HepG2 (cell line): ENCODE measurements around the gene HTR4. TPM values are rescaled to one million over a fixed set of nuclear protein-coding genes. Genes with fewer than 3 reads are reported as not detected.

Source experiments
- ATAC-seq: fragments of 200-7000 bp; cut with Tn5 transposase; 3 replicates; pipeline ENCODE4 v1.9.1; 2020; ENCODE audit warnings: mild to moderate bottlenecking, moderate library complexity
- BruUV-seq: library from RNA; stranded (reverse); fragments of 400-500 nt; replicated peaks from 2 replicates; lab custom pipeline; 2021; lab: Mats Ljungman, UMichigan
- CTCF ChIA-PET: fragments of 300-600 bp; formaldehyde crosslinking; extraction: SDS; loops from one replicate; lab custom pipeline; 2021; ENCODE audit warnings: low total read pairs, inconsistent platforms, low intra/inter-chr PET ratio; lab: Yijun Ruan, JAX
- POLR2A ChIA-PET: fragments of 350-600 bp; sonication (Branson Sonifier 250); formaldehyde crosslinking; loops from one replicate; lab custom pipeline; 2020; ENCODE audit warnings: antibody characterized with exemption, inconsistent platforms; lab: Yijun Ruan, JAX
- DNase-seq: peaks from one replicate; pipeline ENCODE4 v3.0.0-alpha.2; 2015; ENCODE audit warnings: low spot score
- FAIRE-seq: peaks from 3 replicates; lab custom pipeline; 2011; peaks lifted over from hg19 to GRCh38; lab: Jason Lieb, UNC
- H2AFZ ChIP-seq: one replicate; pipeline ENCODE4 v1.6.1; 2011; ENCODE audit warnings: low read length, inconsistent platforms
- H3K27ac ChIP-seq: fragments of 300-600 bp; 3 replicates; pipeline ENCODE4 v1.8.0; 2011; ENCODE audit warnings: mixed run types, mild to moderate bottlenecking, mixed read lengths, low read length, inconsistent platforms; ENCODE audit not compliant: insufficient read depth; ENCODE audit errors: extremely low read length
- H3K27me3 ChIP-seq, 2 experiments: fragments of 200-600 bp in 1 of 2; 2 replicates in 1 of 2; 3 replicates in 1 of 2; pipeline versions ENCODE4 v1.6.0 to v1.8.0; 2011; ENCODE audit warnings: low read length in 2 of 2, mild to moderate bottlenecking in 2 of 2, moderate library complexity in 2 of 2, inconsistent platforms in 1 of 2; ENCODE audit not compliant: insufficient read depth in 2 of 2, control insufficient read depth in 1 of 2
- H3K36me3 ChIP-seq, 2 experiments: fragments of 200-600 bp in 1 of 2; replicated peaks in 1 of 2; 2 replicates in 1 of 2; 3 replicates in 1 of 2; pipeline versions ENCODE4 v1.5.1 to v1.8.0; 2011; ENCODE audit warnings: low read length in 2 of 2, inconsistent platforms in 1 of 2; ENCODE audit not compliant: insufficient read depth in 2 of 2, control insufficient read depth in 1 of 2
- H3K4me1 ChIP-seq: 2 replicates; pipeline ENCODE4 v1.5.1; 2012; ENCODE audit warnings: low read length, inconsistent platforms; ENCODE audit not compliant: insufficient read depth
- H3K4me2 ChIP-seq: 2 replicates; pipeline ENCODE4 v1.6.0; 2011; ENCODE audit warnings: low read depth, low read length, inconsistent platforms
- H3K4me3 ChIP-seq, 3 experiments: fragments of 200-600 bp in 1 of 3; sonication (generic), shearing (Covaris generic) in 1 of 3; replicated peaks in 1 of 3; 2 replicates each; pipeline ENCODE4 v1.5.1; 2011 to 2016; ENCODE audit warnings: low read length in 3 of 3, inconsistent platforms in 2 of 3, low read depth in 2 of 3, mild to moderate bottlenecking in 2 of 3, control low read depth in 1 of 3, mixed read lengths in 1 of 3; ENCODE audit not compliant: insufficient read depth in 1 of 3
- H3K79me2 ChIP-seq: one replicate; pipeline ENCODE4 v1.6.1; 2011; ENCODE audit warnings: low read length, inconsistent platforms; ENCODE audit not compliant: insufficient read depth
- H3K9ac ChIP-seq: 2 replicates; pipeline ENCODE4 v1.6.0; 2011; ENCODE audit warnings: mild to moderate bottlenecking, low read depth, low read length, inconsistent platforms; ENCODE audit not compliant: insufficient read depth
- H3K9me3 ChIP-seq: 2 replicates; pipeline ENCODE4 v1.5.1; 2012; ENCODE audit warnings: mild to moderate bottlenecking, low read length
- H4K20me1 ChIP-seq: 2 replicates; pipeline ENCODE4 v1.6.0; 2011; ENCODE audit warnings: inconsistent platforms, mild to moderate bottlenecking, low read length, moderate library complexity; ENCODE audit not compliant: insufficient read depth
- CEBPZ ChIP-seq: IDR thresholded peaks from 2 replicates; pipeline ENCODE4 v1.6.1; 2012; ENCODE audit warnings: low read length, improper control_type of control experiment
- DBP ChIP-seq: sonication (generic); formaldehyde crosslinking; IDR thresholded peaks from 2 replicates; pipeline ENCODE4 v1.4.0; 2020; ENCODE audit warnings: missing genetic modification reagents; ENCODE audit errors: not compliant biosample characterization
- ELF4 ChIP-seq: sonication (generic); formaldehyde crosslinking; IDR thresholded peaks from 2 replicates; pipeline ENCODE4 v1.5.0; 2020; ENCODE audit warnings: missing genetic modification reagents, mild to moderate bottlenecking, moderate library complexity, borderline replicate concordance
- FIP1L1 ChIP-seq: fragments of 200-400 bp; formaldehyde crosslinking; IDR thresholded peaks from 2 replicates; pipeline ENCODE4 v1.6.1; 2018; ENCODE audit warnings: low read depth, mild to moderate bottlenecking, low read length, moderate library complexity, borderline replicate concordance; ENCODE audit not compliant: insufficient read depth
- FOXM1 ChIP-seq: sonication (generic); formaldehyde crosslinking; IDR thresholded peaks from 2 replicates; pipeline ENCODE4 v1.5.0; 2020; ENCODE audit warnings: missing genetic modification reagents
- JUN ChIP-seq: sonication (generic); formaldehyde crosslinking; IDR thresholded peaks from 2 replicates; pipeline ENCODE4 v1.4.0; 2020; ENCODE audit warnings: mild to moderate bottlenecking, missing genetic modification reagents
- MAFF ChIP-seq: IDR thresholded peaks from 2 replicates; pipeline ENCODE4 v1.6.1; 2011; ENCODE audit warnings: low read depth, low read length, improper control_type of control experiment
- MXD4 ChIP-seq: IDR thresholded peaks from 2 replicates; pipeline ENCODE4 v1.6.1; 2016; ENCODE audit warnings: mild to moderate bottlenecking, missing biosample characterization, missing genetic modification reagents
- RCOR2 ChIP-seq: IDR thresholded peaks from 2 replicates; pipeline ENCODE4 v1.6.1; 2016; ENCODE audit warnings: missing biosample characterization, missing genetic modification reagents
- SETDB1 ChIP-seq: sonication (generic); formaldehyde crosslinking; IDR thresholded peaks from 2 replicates; pipeline ENCODE4 v1.5.1; 2020; ENCODE audit warnings: missing genetic modification reagents, mild to moderate bottlenecking, borderline replicate concordance
- SMYD3 ChIP-seq: sonication (generic); formaldehyde crosslinking; IDR thresholded peaks from 2 replicates; pipeline ENCODE4 v1.8.1; 2023; ENCODE audit warnings: mild to moderate bottlenecking, missing genetic modification reagents
- THAP9 ChIP-seq: sonication (generic); formaldehyde crosslinking; IDR thresholded peaks from 2 replicates; pipeline ENCODE4; 2020; ENCODE audit warnings: missing genetic modification reagents, mild to moderate bottlenecking, borderline replicate concordance
- XRCC5 ChIP-seq: fragments of 200-400 bp; formaldehyde crosslinking; optimal IDR thresholded peaks from 2 replicates; pipeline ENCODE3; 2017; ENCODE audit warnings: mild to moderate bottlenecking, low read length
- ZEB1 ChIP-seq: IDR thresholded peaks from 2 replicates; pipeline ENCODE4 v1.6.1; 2012; ENCODE audit warnings: mild to moderate bottlenecking, low read depth, inconsistent platforms; ENCODE audit not compliant: insufficient replicate concordance
- ZNF276 ChIP-seq: sonication (generic); formaldehyde crosslinking; IDR thresholded peaks from 2 replicates; pipeline ENCODE4 v1.4.0; 2020; ENCODE audit warnings: mild to moderate bottlenecking, low read depth, missing genetic modification reagents
- ZNF674 ChIP-seq: sonication (generic); formaldehyde crosslinking; IDR thresholded peaks from 2 replicates; pipeline ENCODE4 v1.5.0; 2020; ENCODE audit warnings: low read depth, mild to moderate bottlenecking, missing genetic modification reagents
- ZNF792 ChIP-seq: IDR thresholded peaks from 2 replicates; pipeline ENCODE4 v1.6.1; 2016
- in situ Hi-C: cut with HindIII; loops from 2 replicates; pipeline ENCODE4 v1.10.0; 2017; ENCODE audit warnings: low pct_unique_long_range_greater_than_20kb; ENCODE audit not compliant: extremely low pct_ligation_motif_present
- intact Hi-C: fragments of 100-400 bp; cut with micrococcal nuclease; formaldehyde crosslinking; loops from one replicate; pipeline ENCODE4 v1.10.0; 2022; ENCODE audit not compliant: unreplicated experiment
- polyA plus RNA-seq, 8 experiments: library from polyadenylated mRNA; depleted of rRNA in 3 of 8; stranded (reverse) in 7 of 8; unstranded in 1 of 8; fragments of >200 nt; fragmentation: Illumina TruSeq in 4 of 8; extraction: Trizol in 4 of 8; gene quantifications; 2 replicates each; pipeline versions ENCODE4 v1.2.1 to v1.2.3, GENCODE V29; 2011 to 2016; ENCODE audit warnings: low read depth in 4 of 8, missing spikeins in 1 of 8, mixed read lengths in 1 of 8; ENCODE audit not compliant: insufficient read depth in 1 of 8
- total RNA-seq, 5 experiments: library from RNA; depleted of rRNA; stranded (reverse); fragments of >200 nt; fragmentation: Illumina TruSeq; extraction: Trizol; gene quantifications; 2 replicates each; pipeline ENCODE4 v1.2.3, GENCODE V29; 2016; ENCODE audit warnings: low read depth in 1 of 5

Gene HTR4
- total and polyA plus RNA-seq, 2 of the 13 experiments (the other 11 are each of a cell fraction or from before 2014, with no cell fraction given) = not detected

GRCh38 chr5:148688787-148689186, 34.5 kb upstream of the HTR4 start:
- no peak overlapping the region for H2AFZ ChIP-seq
- FAIRE-seq (no peak), ATAC-seq (no peak), DNase-seq (no peak)
- H4K20me1 ChIP-seq = no peaks in the 10 kb centered on the region
- CTCF ChIA-PET = no interaction called here
- H3K79me2 ChIP-seq = no peaks in the 10 kb centered on the region
- no TSS peak for BruUV-seq
- no peak overlapping the region for H3K4me3 ChIP-seq
- POLR2A ChIA-PET = no interaction called here
- H3K27ac ChIP-seq = no peak overlapping the region
- H3K9ac ChIP-seq = no peak overlapping the region
- H3K36me3 ChIP-seq = no peaks in the 10 kb centered on the region
- no peaks in the 10 kb centered on the region for H3K9me3 ChIP-seq
- intact Hi-C loops (no loop called here), in situ Hi-C loops (no loop called here)
- no peaks in the 10 kb centered on the region for H3K4me1 ChIP-seq
- no peak overlapping the region for H3K4me2 ChIP-seq
- H3K27me3 ChIP-seq = no peaks in the 10 kb centered on the region
- TF ChIP-seq THAP9 = no peak
- TF ChIP-seq CEBPZ = no peak
- no peak for TF ChIP-seq SETDB1
- no peak for TF ChIP-seq JUN
- TF ChIP-seq RCOR2 = no peak
- no peak for TF ChIP-seq ZEB1
- no peak for TF ChIP-seq MXD4
- no peak for TF ChIP-seq FOXM1
- no peak for TF ChIP-seq MAFF
- no peak for TF ChIP-seq ZNF674 (CRISPR knock-in tag)
- no peak for TF ChIP-seq ZNF276 (CRISPR knock-in tag)
- TF ChIP-seq XRCC5 = no peak
- TF ChIP-seq ELF4 = no peak
- TF ChIP-seq ZNF792 (CRISPR knock-in tag) = no peak
- TF ChIP-seq SMYD3 (CRISPR knock-in tag) = no peak
- no peak for TF ChIP-seq FIP1L1
- no peak for TF ChIP-seq DBP (CRISPR knock-in tag)
